ENCODE results near the gene ZIC4.

ZIC4 gene

GRCh38 chr3:147406028-147406931 lies at the start of gene ZIC4:
Gene ZIC4 (minus strand): TSS chr3:147406543. CDS start chr3:147402797, 3,746 bp downstream.
- no peaks in the 10 kb centered on the region for H3K36me3 ChIP-seq (ENCODE audit: control insufficient read depth in 2 of 2, insufficient read depth in 2 of 2, low read length in 2 of 2)
- no peak within 1 kb of the TSS for H3K9ac ChIP-seq (ENCODE audit: low read length in 2 of 2)
- H3K4me3 ChIP-seq (ENCODE audit: low read length in 2 of 2): no peak within 1 kb of the TSS
- H3K27me3 ChIP-seq (ENCODE audit: control insufficient read depth in 1 of 2, insufficient read depth in 2 of 2, low read length in 2 of 2): peaks cover 76 to 85% of the 10 kb centered on the region in 2 donors
- no peak within 1 kb of the TSS for H3K27ac ChIP-seq (ENCODE audit: low read length)
- peaks cover 24% of the 10 kb centered on the region for H3K4me1 ChIP-seq (ENCODE audit: control insufficient read depth, insufficient read depth, low read length)
- no peaks in the 10 kb centered on the region for H3K9me3 ChIP-seq (ENCODE audit: control insufficient read depth in 2 of 2, low read length in 2 of 2)

DNA sequence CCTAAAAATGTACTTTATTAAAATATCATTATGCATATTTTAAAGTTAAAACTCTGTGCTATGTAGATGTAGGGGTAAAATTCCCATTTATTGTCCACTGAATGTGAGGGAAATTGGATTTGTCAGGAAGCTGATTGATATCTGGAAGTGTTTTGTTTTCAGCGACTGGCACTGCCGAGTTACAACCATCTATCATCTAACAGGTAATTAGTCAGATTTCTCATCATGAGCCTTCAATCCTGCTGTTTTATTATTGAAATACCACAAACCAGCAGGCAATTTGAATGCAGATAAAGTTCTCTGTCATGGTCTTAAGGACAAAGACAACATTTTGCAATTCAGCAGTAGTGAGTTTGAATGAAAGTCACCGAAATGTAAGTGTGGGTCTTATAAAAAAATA lies 43.3 kb upstream of the ZIC4 start:
- H3K4me1 ChIP-seq (ENCODE audit: control insufficient read depth, insufficient read depth, low read length): no peaks in the 10 kb centered on the region
- H3K27me3 ChIP-seq (ENCODE audit: control insufficient read depth in 1 of 2, insufficient read depth in 2 of 2, low read length in 2 of 2): no peaks in the 10 kb centered on the region
- no peaks in the 10 kb centered on the region for H3K36me3 ChIP-seq (ENCODE audit: control insufficient read depth in 2 of 2, insufficient read depth in 2 of 2, low read length in 2 of 2)
- H3K9me3 ChIP-seq (ENCODE audit: control insufficient read depth in 2 of 2, low read length in 2 of 2): no peaks in the 10 kb centered on the region
- no peak overlapping the region for H3K9ac ChIP-seq (ENCODE audit: low read length in 2 of 2)
- no peak overlapping the region for H3K27ac ChIP-seq (ENCODE audit: low read length)
- H3K4me3 ChIP-seq (ENCODE audit: low read length in 2 of 2): no peak overlapping the region

DNA sequence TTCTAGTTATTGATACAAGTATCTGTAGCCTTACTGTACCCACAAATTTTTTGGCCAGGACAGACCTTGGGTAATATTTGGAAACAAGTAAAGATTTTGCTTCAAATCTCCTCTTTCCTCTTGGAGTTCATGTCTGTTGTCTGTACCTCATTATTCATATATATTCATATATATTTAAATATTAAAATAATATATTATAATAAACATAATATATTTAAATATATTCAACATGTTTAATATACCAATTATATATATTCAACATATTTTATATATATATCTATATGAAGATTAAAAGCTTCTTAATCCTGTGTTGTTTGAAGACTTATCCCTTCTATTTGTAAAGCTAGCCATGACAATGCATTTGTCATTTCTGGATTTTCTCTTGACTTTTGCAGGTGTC lies 40.9 kb upstream of the ZIC4 start:
- Histone ChIP-seq H3K9me3 (ENCODE audit: control insufficient read depth in 2 of 2, low read length in 2 of 2) (no peaks in the 10 kb centered on the region), H3K27me3 (ENCODE audit: control insufficient read depth in 1 of 2, insufficient read depth in 2 of 2, low read length in 2 of 2) (no peaks in the 10 kb centered on the region), H3K4me3 (ENCODE audit: low read length in 2 of 2) (no peak overlapping the region), H3K4me1 (ENCODE audit: control insufficient read depth, insufficient read depth, low read length) (no peaks in the 10 kb centered on the region), H3K36me3 (ENCODE audit: control insufficient read depth in 2 of 2, insufficient read depth in 2 of 2, low read length in 2 of 2) (no peaks in the 10 kb centered on the region), H3K27ac (ENCODE audit: low read length) (no peak overlapping the region), H3K9ac (ENCODE audit: low read length in 2 of 2) (no peak overlapping the region)

GRCh38 chr3:147431751-147432150 lies 25.4 kb upstream of the ZIC4 start:
- H3K9ac ChIP-seq (ENCODE audit: low read length in 2 of 2): no peak overlapping the region
- H3K36me3 ChIP-seq (ENCODE audit: control insufficient read depth in 2 of 2, insufficient read depth in 2 of 2, low read length in 2 of 2): no peaks in the 10 kb centered on the region
- H3K27ac ChIP-seq (ENCODE audit: low read length): no peak overlapping the region
- H3K27me3 ChIP-seq (ENCODE audit: control insufficient read depth in 1 of 2, insufficient read depth in 2 of 2, low read length in 2 of 2): peaks cover 0 to 3% of the 10 kb centered on the region in 2 donors
- no peaks in the 10 kb centered on the region for H3K4me1 ChIP-seq (ENCODE audit: control insufficient read depth, insufficient read depth, low read length)
- H3K4me3 ChIP-seq (ENCODE audit: low read length in 2 of 2): no peak overlapping the region
- no peaks in the 10 kb centered on the region for H3K9me3 ChIP-seq (ENCODE audit: control insufficient read depth in 2 of 2, low read length in 2 of 2)

GRCh38 chr3:147428754-147429153 lies 22.4 kb upstream of the ZIC4 start:
- Histone ChIP-seq H3K4me3 (ENCODE audit: low read length in 2 of 2) (no peak overlapping the region), H3K36me3 (ENCODE audit: control insufficient read depth in 2 of 2, insufficient read depth in 2 of 2, low read length in 2 of 2) (no peaks in the 10 kb centered on the region), H3K9ac (ENCODE audit: low read length in 2 of 2) (no peak overlapping the region), H3K4me1 (ENCODE audit: control insufficient read depth, insufficient read depth, low read length) (no peaks in the 10 kb centered on the region), H3K9me3 (ENCODE audit: control insufficient read depth in 2 of 2, low read length in 2 of 2) (no peaks in the 10 kb centered on the region), H3K27me3 (ENCODE audit: control insufficient read depth in 1 of 2, insufficient read depth in 2 of 2, low read length in 2 of 2) (peaks cover 12 to 25% of the 10 kb centered on the region in 2 donors), H3K27ac (ENCODE audit: low read length) (no peak overlapping the region)

DNA sequence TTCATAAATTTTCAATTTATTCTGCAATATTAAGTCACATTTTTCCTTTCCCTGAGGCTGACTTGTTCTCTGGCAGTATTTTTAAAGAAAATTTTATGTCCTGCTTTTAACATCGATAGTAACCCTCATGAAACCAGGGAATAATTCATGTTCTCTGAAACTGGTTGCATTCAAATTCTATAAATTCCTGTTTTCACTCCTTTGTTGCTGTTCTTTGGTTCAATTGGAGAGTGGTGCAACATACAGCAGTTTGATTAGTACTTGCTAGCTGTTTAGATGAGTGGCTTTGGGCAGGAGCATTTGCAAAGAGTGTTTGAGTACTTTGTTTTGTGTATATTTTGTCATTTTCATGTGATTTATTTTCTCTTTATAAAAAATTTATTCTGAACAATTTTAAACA lies 22.0 kb upstream of the ZIC4 start:
- Histone ChIP-seq H3K4me1 (ENCODE audit: control insufficient read depth, insufficient read depth, low read length) (no peaks in the 10 kb centered on the region), H3K9ac (ENCODE audit: low read length in 2 of 2) (no peak overlapping the region), H3K9me3 (ENCODE audit: control insufficient read depth in 2 of 2, low read length in 2 of 2) (no peaks in the 10 kb centered on the region), H3K36me3 (ENCODE audit: control insufficient read depth in 2 of 2, insufficient read depth in 2 of 2, low read length in 2 of 2) (no peaks in the 10 kb centered on the region), H3K27me3 (ENCODE audit: control insufficient read depth in 1 of 2, insufficient read depth in 2 of 2, low read length in 2 of 2) (peaks cover 16 to 30% of the 10 kb centered on the region in 2 donors), H3K27ac (ENCODE audit: low read length) (no peak overlapping the region), H3K4me3 (ENCODE audit: low read length in 2 of 2) (no peak overlapping the region)

GRCh38 chr3:147427746-147428145 lies 21.4 kb upstream of the ZIC4 start:
- H3K4me3 ChIP-seq (ENCODE audit: low read length in 2 of 2): no peak overlapping the region
- H3K27ac ChIP-seq (ENCODE audit: low read length): no peak overlapping the region
- peaks cover 4% of the 10 kb centered on the region for H3K4me1 ChIP-seq (ENCODE audit: control insufficient read depth, insufficient read depth, low read length)
- no peaks in the 10 kb centered on the region for H3K9me3 ChIP-seq (ENCODE audit: control insufficient read depth in 2 of 2, low read length in 2 of 2)
- H3K36me3 ChIP-seq (ENCODE audit: control insufficient read depth in 2 of 2, insufficient read depth in 2 of 2, low read length in 2 of 2): no peaks in the 10 kb centered on the region
- no peak overlapping the region for H3K9ac ChIP-seq (ENCODE audit: low read length in 2 of 2)
- peaks cover 22 to 36% of the 10 kb centered on the region in 2 donors for H3K27me3 ChIP-seq (ENCODE audit: control insufficient read depth in 1 of 2, insufficient read depth in 2 of 2, low read length in 2 of 2)

GRCh38 chr3:147426931-147427330 lies 20.6 kb upstream of the ZIC4 start:
- Histone ChIP-seq H3K4me3 (ENCODE audit: low read length in 2 of 2) (no peak overlapping the region), H3K27ac (ENCODE audit: low read length) (no peak overlapping the region), H3K36me3 (ENCODE audit: control insufficient read depth in 2 of 2, insufficient read depth in 2 of 2, low read length in 2 of 2) (no peaks in the 10 kb centered on the region), H3K27me3 (ENCODE audit: control insufficient read depth in 1 of 2, insufficient read depth in 2 of 2, low read length in 2 of 2) (peaks cover 29 to 44% of the 10 kb centered on the region in 2 donors), H3K4me1 (ENCODE audit: control insufficient read depth, insufficient read depth, low read length) (peaks cover 5% of the 10 kb centered on the region), H3K9ac (ENCODE audit: low read length in 2 of 2) (no peak overlapping the region), H3K9me3 (ENCODE audit: control insufficient read depth in 2 of 2, low read length in 2 of 2) (no peaks in the 10 kb centered on the region)

DNA sequence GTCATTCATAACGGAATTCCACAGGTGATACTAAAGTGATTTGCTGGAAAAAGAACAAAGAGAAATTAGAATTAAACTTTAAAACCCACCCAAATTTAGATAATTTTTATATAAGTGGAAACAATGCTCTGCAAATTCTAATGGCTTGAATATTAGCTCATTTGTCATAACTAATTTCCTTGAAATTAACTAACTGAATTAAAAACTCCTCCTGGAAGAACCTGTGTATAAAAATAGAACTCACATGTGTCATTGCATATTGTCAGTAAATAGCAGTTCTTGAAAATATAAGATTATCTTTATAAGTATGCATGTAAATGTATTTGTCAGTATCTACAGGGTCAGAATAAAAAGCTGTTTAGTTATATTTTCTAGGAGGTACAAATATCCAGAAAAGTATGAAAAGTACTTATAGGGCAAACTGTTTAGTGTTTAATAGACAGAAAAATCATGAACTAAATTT lies 19.1 kb upstream of the ZIC4 start:
- Histone ChIP-seq H3K27ac (ENCODE audit: low read length) (no peak overlapping the region), H3K27me3 (ENCODE audit: control insufficient read depth in 1 of 2, insufficient read depth in 2 of 2, low read length in 2 of 2) (peaks cover 44 to 59% of the 10 kb centered on the region in 2 donors), H3K4me3 (ENCODE audit: low read length in 2 of 2) (no peak overlapping the region), H3K36me3 (ENCODE audit: control insufficient read depth in 2 of 2, insufficient read depth in 2 of 2, low read length in 2 of 2) (no peaks in the 10 kb centered on the region), H3K9me3 (ENCODE audit: control insufficient read depth in 2 of 2, low read length in 2 of 2) (no peaks in the 10 kb centered on the region), H3K4me1 (ENCODE audit: control insufficient read depth, insufficient read depth, low read length) (peaks cover 11% of the 10 kb centered on the region), H3K9ac (ENCODE audit: low read length in 2 of 2) (no peak overlapping the region)

DNA sequence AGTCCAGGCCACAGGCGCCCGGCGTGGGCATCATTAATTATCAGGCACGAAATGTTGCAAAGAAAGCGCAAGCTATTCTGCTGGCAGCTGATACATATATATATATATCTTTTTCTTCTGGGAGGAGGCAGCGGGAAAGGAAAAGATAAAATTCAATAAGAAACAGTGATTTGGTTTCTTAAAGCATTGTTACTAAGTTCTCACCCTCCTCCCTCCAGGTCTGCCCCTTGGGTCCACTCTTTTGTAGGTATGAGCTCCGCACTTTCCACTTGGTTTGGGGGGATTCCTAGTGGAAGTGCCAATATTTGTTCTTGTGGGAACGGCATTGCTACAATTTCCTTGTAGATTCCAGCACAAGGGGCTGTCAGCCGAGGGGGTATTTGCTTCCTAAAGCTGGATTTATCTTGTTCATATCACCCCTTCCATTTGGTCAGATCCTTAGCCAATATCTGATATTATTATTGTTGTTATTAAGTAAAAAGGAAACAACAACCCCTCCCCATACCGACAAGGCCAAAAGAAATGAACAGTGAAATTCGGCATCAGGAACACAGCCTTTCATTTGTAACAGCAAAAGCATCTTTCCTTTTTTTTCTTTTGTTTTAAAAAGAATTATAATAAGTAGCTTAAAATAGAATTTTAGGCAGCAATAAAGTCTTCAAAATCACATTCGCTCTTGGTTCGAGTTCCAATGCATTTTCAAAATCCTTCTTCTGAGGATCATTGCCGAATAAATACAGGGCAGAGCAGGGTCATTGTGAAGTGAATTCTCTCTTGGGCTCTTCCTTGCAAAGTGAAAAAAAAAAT lies 18.4 kb upstream of the ZIC4 start:
- Histone ChIP-seq H3K27ac (ENCODE audit: low read length) (no peak overlapping the region), H3K4me3 (ENCODE audit: low read length in 2 of 2) (no peak overlapping the region), H3K9ac (ENCODE audit: low read length in 2 of 2) (no peak overlapping the region), H3K4me1 (ENCODE audit: control insufficient read depth, insufficient read depth, low read length) (peaks cover 15% of the 10 kb centered on the region), H3K36me3 (ENCODE audit: control insufficient read depth in 2 of 2, insufficient read depth in 2 of 2, low read length in 2 of 2) (no peaks in the 10 kb centered on the region), H3K27me3 (ENCODE audit: control insufficient read depth in 1 of 2, insufficient read depth in 2 of 2, low read length in 2 of 2) (peaks cover 50 to 65% of the 10 kb centered on the region in 2 donors), H3K9me3 (ENCODE audit: control insufficient read depth in 2 of 2, low read length in 2 of 2) (peaks cover 0 to 2% of the 10 kb centered on the region in 2 donors)

All from stomach smooth muscle (tissue), 2 donors.